ENCODE measurements around the gene ARRDC2. TPM values are rescaled to one million over a fixed set of nuclear protein-coding genes. Genes with fewer than 3 reads are reported as not detected.

The ARRDC2 gene
- total and polyA plus RNA-seq, 2 donors (not counting 1 experiment from before 2014, with no cell fraction given): 131 to 639 TPM

GRCh38 chr19:17973759-17974158 is 34.2 kb upstream of the ARRDC2 start:
- H3K9ac ChIP-seq (ENCODE audit: low read length): no peak overlapping the region

GRCh38 chr19:17974551-17974950 is 33.4 kb upstream of the ARRDC2 start:
- intact Hi-C loops (cut with micrococcal nuclease): no loop called here
- H4K20me1 ChIP-seq (ENCODE audit: control insufficient read depth, insufficient read depth, low read length, poor library complexity, severe bottlenecking): no peaks in the 10 kb centered on the region
- H3K4me2 ChIP-seq (replicated peaks; ENCODE audit: low read depth, low read length, poor library complexity, severe bottlenecking): no peak overlapping the region
- Mint-ChIP-seq H3K27ac (no peak overlapping the region), H3K4me3 (no peak overlapping the region), H3K27me3 (peaks cover 3% of the 10 kb centered on the region), H3K9me3 (ENCODE audit: insufficient read depth) (no peaks in the 10 kb centered on the region), H3K4me1 (peaks cover 5% of the 10 kb centered on the region)
- no peak overlapping the region for H3K27ac ChIP-seq (ENCODE audit: low read length in 2 of 2)
- H3K4me3 ChIP-seq (ENCODE audit: control extremely low read depth in 1 of 5, extremely low read depth in 1 of 5, insufficient read depth in 1 of 5, low read depth in 2 of 5, low read length in 4 of 5): no peak overlapping the region
- TF ChIP-seq, protein P1, sequence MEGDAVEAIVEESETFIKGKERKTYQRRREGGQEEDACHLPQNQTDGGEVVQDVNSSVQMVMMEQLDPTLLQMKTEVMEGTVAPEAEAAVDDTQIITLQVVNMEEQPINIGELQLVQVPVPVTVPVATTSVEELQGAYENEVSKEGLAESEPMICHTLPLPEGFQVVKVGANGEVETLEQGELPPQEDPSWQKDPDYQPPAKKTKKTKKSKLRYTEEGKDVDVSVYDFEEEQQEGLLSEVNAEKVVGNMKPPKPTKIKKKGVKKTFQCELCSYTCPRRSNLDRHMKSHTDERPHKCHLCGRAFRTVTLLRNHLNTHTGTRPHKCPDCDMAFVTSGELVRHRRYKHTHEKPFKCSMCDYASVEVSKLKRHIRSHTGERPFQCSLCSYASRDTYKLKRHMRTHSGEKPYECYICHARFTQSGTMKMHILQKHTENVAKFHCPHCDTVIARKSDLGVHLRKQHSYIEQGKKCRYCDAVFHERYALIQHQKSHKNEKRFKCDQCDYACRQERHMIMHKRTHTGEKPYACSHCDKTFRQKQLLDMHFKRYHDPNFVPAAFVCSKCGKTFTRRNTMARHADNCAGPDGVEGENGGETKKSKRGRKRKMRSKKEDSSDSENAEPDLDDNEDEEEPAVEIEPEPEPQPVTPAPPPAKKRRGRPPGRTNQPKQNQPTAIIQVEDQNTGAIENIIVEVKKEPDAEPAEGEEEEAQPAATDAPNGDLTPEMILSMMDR (IDR thresholded peaks at IDR 0.05): no peak
- TF ChIP-seq EZH2 (IDR thresholded peaks at IDR 0.05; ENCODE audit: borderline replicate concordance, insufficient read depth, low read depth, low read length, poor library complexity, severe bottlenecking): no peak
- no peaks in the 10 kb centered on the region for H3K9me3 ChIP-seq (ENCODE audit: control extremely low read depth in 1 of 3, control insufficient read depth in 2 of 3, insufficient read depth in 1 of 3, low read length in 2 of 3)
- WGBS (ENCODE audit: insufficient coverage): 97% methylated on average over 5 of the region's 6 CpGs
- DNase-seq (no peak), ATAC-seq (ENCODE audit: low read depth) (no peak)
- H3K36me3 ChIP-seq (replicated peaks in 1 of 2; ENCODE audit: control extremely low read depth in 1 of 2, control insufficient read depth in 1 of 2, extremely low read depth in 1 of 2, insufficient read depth in 2 of 2, low read length in 1 of 2): no peaks in the 10 kb centered on the region
- no peak overlapping the region for H2AFZ ChIP-seq (ENCODE audit: insufficient read depth, low read depth, low read length, poor library complexity, severe bottlenecking)
- ChIA-PET POLR2A (no interaction called here), CTCF (no interaction called here)
- H3K79me2 ChIP-seq (ENCODE audit: control insufficient read depth, insufficient read depth, low read length): no peaks in the 10 kb centered on the region
- H3K27me3 ChIP-seq (replicated peaks in 1 of 4; ENCODE audit: control extremely low read depth in 1 of 4, control insufficient read depth in 3 of 4, insufficient read depth in 4 of 4, low read length in 3 of 4): no peaks in the 10 kb centered on the region
- H3K9ac ChIP-seq (ENCODE audit: low read length): no peak overlapping the region
- peaks cover 2 to 4% of the 10 kb centered on the region in 2 donors for H3K4me1 ChIP-seq (ENCODE audit: control insufficient read depth in 2 of 2, insufficient read depth in 2 of 2, low read length in 2 of 2)

More at GRCh38 chr19:17973759-17974158, 34.2 kb upstream of the ARRDC2 start:
- H3K27me3 ChIP-seq (replicated peaks in 1 of 4; ENCODE audit: control extremely low read depth in 1 of 4, control insufficient read depth in 3 of 4, insufficient read depth in 4 of 4, low read length in 3 of 4): peaks cover 0 to under 1% (median 0%) of the 10 kb centered on the region in 4 experiments
- ATAC-seq (ENCODE audit: low read depth) (no peak), DNase-seq (no peak)
- no peaks in the 10 kb centered on the region for H3K79me2 ChIP-seq (ENCODE audit: control insufficient read depth, insufficient read depth, low read length)
- intact Hi-C loops (cut with micrococcal nuclease): no loop called here
- H3K36me3 ChIP-seq (replicated peaks in 1 of 2; ENCODE audit: control extremely low read depth in 1 of 2, control insufficient read depth in 1 of 2, extremely low read depth in 1 of 2, insufficient read depth in 2 of 2, low read length in 1 of 2): no peaks in the 10 kb centered on the region
- H3K27me3 Mint-ChIP-seq: peaks cover 3% of the 10 kb centered on the region
- H3K4me2 ChIP-seq (replicated peaks; ENCODE audit: low read depth, low read length, poor library complexity, severe bottlenecking): no peak overlapping the region
- no peak overlapping the region for H3K4me3 ChIP-seq (ENCODE audit: control extremely low read depth in 1 of 5, extremely low read depth in 1 of 5, insufficient read depth in 1 of 5, low read depth in 2 of 5, low read length in 4 of 5)
- no peaks in the 10 kb centered on the region for H3K9me3 Mint-ChIP-seq (ENCODE audit: insufficient read depth)
- H3K27ac Mint-ChIP-seq: no peak overlapping the region
- WGBS (ENCODE audit: insufficient coverage): 91% methylated on average over 23 of the region's 23 CpGs
- H3K4me3 Mint-ChIP-seq: no peak overlapping the region
- POLR2A ChIA-PET: no interaction called here
- TF ChIP-seq, protein P1 (IDR thresholded peaks at IDR 0.05): no peak
- H3K27ac ChIP-seq (ENCODE audit: low read length in 2 of 2): no peak overlapping the region
- no peaks in the 10 kb centered on the region for H3K9me3 ChIP-seq (ENCODE audit: control extremely low read depth in 1 of 3, control insufficient read depth in 2 of 3, insufficient read depth in 1 of 3, low read length in 2 of 3)
- no peak overlapping the region for H2AFZ ChIP-seq (ENCODE audit: insufficient read depth, low read depth, low read length, poor library complexity, severe bottlenecking)
- no peaks in the 10 kb centered on the region for H4K20me1 ChIP-seq (ENCODE audit: control insufficient read depth, insufficient read depth, low read length, poor library complexity, severe bottlenecking)
- no peaks in the 10 kb centered on the region for H3K4me1 ChIP-seq (ENCODE audit: control insufficient read depth in 2 of 2, insufficient read depth in 2 of 2, low read length in 2 of 2)
- peaks cover under 1% of the 10 kb centered on the region for H3K4me1 Mint-ChIP-seq
- CTCF ChIA-PET: no interaction called here

Data from B cell (primary cell).